NCI-H774 (cell line): ENCODE results near the gene SLC1A7.

Experiments
- DNase-seq: peaks from one replicate; lab custom pipeline; 2025; lab: John Stamatoyannopoulos, UW

SLC1A7 gene

GRCh38 chr1:53075761-53076163, 66.7 kb downstream of the SLC1A7 start:
- no peak for DNase-seq

- no peak for DNase-seq
Measured at GRCh38 chr1:53075206-53075605, 67.2 kb downstream of the SLC1A7 start.

GRCh38 chr1:53074313-53075154, 67.9 kb downstream of the SLC1A7 start:
- DNase-seq: no peak

- no peak for DNase-seq
Measured at GRCh38 chr1:53073868-53074311, 68.5 kb downstream of the SLC1A7 start.

- DNase-seq: no peak
Measured at GRCh38 chr1:53073287-53073686, 69.2 kb downstream of the SLC1A7 start.

- DNase-seq: no peak
Measured at GRCh38 chr1:53071915-53072314, 70.5 kb downstream of the SLC1A7 start.

DNA sequence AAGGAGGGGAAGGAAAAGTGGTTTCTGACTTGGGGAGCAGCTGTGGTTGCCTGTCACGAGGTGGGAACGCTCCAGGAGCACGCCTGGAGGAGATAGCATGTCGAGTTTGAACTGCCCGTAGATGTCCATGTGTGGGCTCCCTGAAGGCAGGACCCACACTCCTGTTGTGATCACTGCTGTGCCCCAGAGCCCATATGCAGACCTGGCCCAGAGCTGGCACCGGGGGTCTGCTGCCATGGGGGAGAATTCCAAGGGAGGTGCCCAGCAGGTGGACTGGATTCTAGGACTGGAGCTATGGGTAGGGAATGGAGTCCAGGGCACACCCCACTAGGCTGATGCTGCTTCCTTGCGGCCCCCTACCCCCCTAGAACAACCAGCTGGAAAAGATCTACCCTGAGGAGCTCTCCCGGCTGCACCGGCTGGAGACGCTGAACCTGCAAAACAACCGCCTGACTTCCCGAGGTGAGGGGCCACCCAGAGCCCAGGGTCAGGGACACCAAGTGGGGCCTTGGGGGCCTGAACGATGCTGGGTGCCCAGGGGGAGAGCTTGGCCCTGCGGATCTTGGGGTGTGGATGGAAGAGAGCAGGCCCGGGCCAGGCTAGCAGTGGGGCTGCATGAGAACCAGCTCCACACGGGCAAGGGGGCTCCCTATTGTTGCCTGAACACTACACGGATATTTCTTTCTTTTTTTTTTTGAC, 71.1 kb downstream of the SLC1A7 start:
- DNase-seq: no peak

- no peak for DNase-seq
Measured at GRCh38 chr1:53070621-53071020, 71.8 kb downstream of the SLC1A7 start.

DNA sequence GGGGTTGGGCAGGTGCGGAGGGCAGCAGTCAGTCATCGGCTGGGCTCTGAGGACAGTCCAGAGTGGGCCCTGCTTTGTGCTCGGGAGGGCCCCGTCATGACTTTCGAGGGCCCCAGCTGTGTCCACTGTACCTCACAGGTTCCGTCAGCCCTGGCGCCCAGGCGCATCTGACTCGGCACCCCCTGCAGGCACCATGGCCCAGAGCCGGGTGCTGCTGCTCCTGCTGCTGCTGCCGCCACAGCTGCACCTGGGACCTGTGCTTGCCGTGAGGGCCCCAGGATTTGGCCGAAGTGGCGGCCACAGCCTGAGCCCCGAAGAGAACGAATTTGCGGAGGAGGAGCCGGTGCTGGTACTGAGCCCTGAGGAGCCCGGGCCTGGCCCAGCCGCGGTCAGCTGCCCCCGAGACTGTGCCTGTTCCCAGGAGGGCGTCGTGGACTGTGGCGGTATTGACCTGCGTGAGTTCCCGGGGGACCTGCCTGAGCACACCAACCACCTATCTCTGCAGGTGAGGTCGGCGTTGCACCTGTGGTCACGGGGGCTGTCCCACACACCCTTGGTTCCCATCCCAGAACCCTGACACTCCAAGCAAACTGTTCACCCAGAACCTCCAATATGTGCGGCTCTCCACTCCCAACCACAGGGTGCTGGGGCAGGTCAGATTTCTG, 72.6 kb downstream of the SLC1A7 start:
- no peak for DNase-seq

GRCh38 chr1:53069265-53069662, 73.2 kb downstream of the SLC1A7 start:
- DNase-seq: no peak

- DNase-seq: no peak
Measured at GRCh38 chr1:53068314-53069099, 73.9 kb downstream of the SLC1A7 start.

- no peak for DNase-seq
Measured at GRCh38 chr1:53067886-53068285, 74.6 kb downstream of the SLC1A7 start.

DNA sequence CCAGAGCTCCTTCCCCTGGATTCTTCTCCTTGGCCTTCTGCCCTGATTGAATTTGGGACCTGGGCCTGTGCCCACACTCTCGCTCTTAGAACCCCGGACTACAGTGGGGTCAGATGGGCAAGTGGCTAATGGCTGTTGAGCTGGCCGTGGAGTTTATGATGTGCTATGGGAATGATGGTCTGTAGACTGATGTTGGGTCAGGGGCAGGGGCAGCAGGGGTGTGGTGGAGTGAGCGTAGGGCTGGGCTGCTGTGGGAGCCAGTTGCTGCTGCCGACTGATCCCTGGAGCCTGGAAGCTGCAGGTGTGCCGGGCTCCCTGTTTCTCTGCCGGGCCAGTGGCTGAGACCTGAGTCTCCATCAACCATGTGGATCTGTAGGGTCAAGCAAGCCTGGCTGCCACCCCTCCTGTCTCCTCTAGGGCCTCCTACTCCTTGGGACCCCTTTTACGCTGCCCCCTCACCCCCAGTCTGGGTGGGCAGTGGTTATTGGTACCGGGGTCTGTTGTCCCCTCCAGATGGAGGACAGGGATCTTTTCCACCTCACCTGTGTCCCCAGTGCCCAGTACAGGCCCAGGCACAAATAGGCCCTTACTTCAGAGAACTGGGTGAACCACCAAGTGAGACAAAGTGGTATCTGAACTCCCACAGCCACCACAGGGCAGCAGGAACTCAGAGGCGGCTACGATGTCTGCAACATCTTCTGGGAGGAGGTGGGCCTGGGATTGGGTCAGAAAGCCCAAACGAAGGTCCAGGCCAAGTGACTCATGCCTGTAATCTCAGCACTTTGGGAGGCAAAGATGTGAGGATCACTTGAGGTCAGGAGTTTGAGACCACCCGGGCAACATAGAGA, 75.3 kb downstream of the SLC1A7 start:
- DNase-seq: no peak

GRCh38 chr1:53066488-53066887, 76.0 kb downstream of the SLC1A7 start:
- no peak for DNase-seq

DNA sequence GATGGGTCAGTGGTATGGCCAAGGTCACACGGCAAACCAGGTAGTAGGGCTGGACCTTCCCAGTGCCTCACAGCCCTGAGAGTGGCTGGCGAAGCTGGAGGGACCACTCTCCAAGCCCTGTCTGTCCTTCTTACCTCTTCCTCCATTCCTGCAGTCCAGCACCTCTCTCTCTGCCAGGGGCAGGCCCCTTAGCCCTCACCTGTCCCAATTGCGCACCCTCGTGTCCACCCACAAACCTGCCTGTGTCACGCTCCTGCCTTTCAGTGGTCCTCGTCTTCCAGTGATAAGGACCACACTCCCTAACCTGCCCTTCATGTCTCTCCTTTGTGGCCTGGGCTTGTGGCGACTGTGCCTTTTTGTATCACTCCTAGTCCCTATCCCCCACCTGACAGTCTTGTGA, 77.0 kb downstream of the SLC1A7 start:
- no peak for DNase-seq

- no peak for DNase-seq
Measured at GRCh38 chr1:53063744-53064515, 78.5 kb downstream of the SLC1A7 start.

GRCh38 chr1:53062708-53063591, 79.5 kb downstream of the SLC1A7 start:
- DNase-seq: no peak

DNA sequence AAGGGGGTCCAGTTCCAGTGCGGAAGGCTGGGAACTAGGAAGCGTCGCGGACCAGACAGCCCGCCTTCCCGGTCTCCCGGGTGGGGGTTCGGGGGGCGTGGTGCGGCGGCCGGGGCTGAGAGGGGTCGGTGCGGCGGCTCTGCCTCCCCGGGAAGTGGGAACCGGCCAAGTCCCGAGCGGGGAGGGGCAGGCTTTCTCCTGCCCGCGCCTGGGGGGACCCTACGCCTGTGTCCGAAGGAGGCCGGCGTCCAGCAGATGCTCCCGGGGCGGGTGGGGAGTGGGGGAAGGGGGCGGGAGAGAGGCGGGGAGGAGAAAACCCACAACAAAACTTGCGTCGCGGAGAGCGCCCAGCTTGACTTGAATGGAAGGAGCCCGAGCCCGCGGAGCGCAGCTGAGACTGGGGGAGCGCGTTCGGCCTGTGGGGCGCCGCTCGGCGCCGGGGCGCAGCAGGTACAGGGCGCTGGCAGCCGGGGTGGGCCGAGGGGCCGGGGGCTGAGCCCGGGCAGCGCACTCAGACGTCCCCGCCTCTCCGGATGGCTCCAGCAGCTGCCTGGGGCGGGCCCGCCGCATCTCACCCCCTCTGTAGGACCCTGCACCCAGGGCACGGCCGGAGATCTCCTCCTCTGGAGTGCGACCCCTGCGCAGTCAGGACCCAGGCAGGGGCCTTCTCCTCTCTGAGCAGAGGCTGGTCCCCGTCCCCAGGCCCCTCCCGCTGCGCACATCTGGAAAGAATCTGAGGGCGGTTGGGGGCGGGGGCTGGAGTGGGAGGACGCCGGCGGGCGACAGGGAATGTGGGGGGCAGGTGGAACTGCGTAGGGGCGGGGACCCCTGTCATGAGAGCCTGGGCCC, 80.4 kb downstream of the SLC1A7 start, which contains the start of gene PODN:
Gene PODN, plus strand, starts transcription at position 355 of the 849 bp plus-strand sequence. CDS start 7,643 bp downstream, outside the sequence.
- no peak for DNase-seq
